HepG2 (cell line): ENCODE measurements around the gene CLN6. TPM values are rescaled to one million over a fixed set of nuclear protein-coding genes. Genes with fewer than 3 reads are reported as not detected.

Experiments
- ATAC-seq: fragments of 200-7000 bp; cut with Tn5 transposase; 3 replicates; pipeline ENCODE4 v1.9.1; 2020; ENCODE audit warnings: mild to moderate bottlenecking, moderate library complexity
- BruUV-seq: library from RNA; stranded (reverse); fragments of 400-500 nt; replicated peaks from 2 replicates; lab custom pipeline; 2021; lab: Mats Ljungman, UMichigan
- CTCF ChIA-PET: fragments of 300-600 bp; formaldehyde crosslinking; extraction: SDS; loops from one replicate; lab custom pipeline; 2021; ENCODE audit warnings: low total read pairs, inconsistent platforms, low intra/inter-chr PET ratio; lab: Yijun Ruan, JAX
- POLR2A ChIA-PET: fragments of 350-600 bp; sonication (Branson Sonifier 250); formaldehyde crosslinking; loops from one replicate; lab custom pipeline; 2020; ENCODE audit warnings: antibody characterized with exemption, inconsistent platforms; lab: Yijun Ruan, JAX
- DNase-seq: peaks from one replicate; pipeline ENCODE4 v3.0.0-alpha.2; 2015; ENCODE audit warnings: low spot score
- FAIRE-seq: peaks from 3 replicates; lab custom pipeline; 2011; peaks lifted over from hg19 to GRCh38; lab: Jason Lieb, UNC
- H2AFZ ChIP-seq: one replicate; pipeline ENCODE4 v1.6.1; 2011; ENCODE audit warnings: low read length, inconsistent platforms
- H3K27ac ChIP-seq: fragments of 300-600 bp; 3 replicates; pipeline ENCODE4 v1.8.0; 2011; ENCODE audit warnings: mixed run types, mild to moderate bottlenecking, mixed read lengths, low read length, inconsistent platforms; ENCODE audit not compliant: insufficient read depth; ENCODE audit errors: extremely low read length
- H3K27me3 ChIP-seq, 2 experiments: fragments of 200-600 bp in 1 of 2; 2 replicates in 1 of 2; 3 replicates in 1 of 2; pipeline versions ENCODE4 v1.6.0 to v1.8.0; 2011; ENCODE audit warnings: low read length in 2 of 2, mild to moderate bottlenecking in 2 of 2, moderate library complexity in 2 of 2, inconsistent platforms in 1 of 2; ENCODE audit not compliant: insufficient read depth in 2 of 2, control insufficient read depth in 1 of 2
- H3K36me3 ChIP-seq, 2 experiments: fragments of 200-600 bp in 1 of 2; replicated peaks in 1 of 2; 2 replicates in 1 of 2; 3 replicates in 1 of 2; pipeline versions ENCODE4 v1.5.1 to v1.8.0; 2011; ENCODE audit warnings: low read length in 2 of 2, inconsistent platforms in 1 of 2; ENCODE audit not compliant: insufficient read depth in 2 of 2, control insufficient read depth in 1 of 2
- H3K4me1 ChIP-seq: 2 replicates; pipeline ENCODE4 v1.5.1; 2012; ENCODE audit warnings: low read length, inconsistent platforms; ENCODE audit not compliant: insufficient read depth
- H3K4me2 ChIP-seq: 2 replicates; pipeline ENCODE4 v1.6.0; 2011; ENCODE audit warnings: low read depth, low read length, inconsistent platforms
- H3K4me3 ChIP-seq, 3 experiments: fragments of 200-600 bp in 1 of 3; sonication (generic), shearing (Covaris generic) in 1 of 3; replicated peaks in 1 of 3; 2 replicates each; pipeline ENCODE4 v1.5.1; 2011 to 2016; ENCODE audit warnings: low read length in 3 of 3, inconsistent platforms in 2 of 3, low read depth in 2 of 3, mild to moderate bottlenecking in 2 of 3, control low read depth in 1 of 3, mixed read lengths in 1 of 3; ENCODE audit not compliant: insufficient read depth in 1 of 3
- H3K79me2 ChIP-seq: one replicate; pipeline ENCODE4 v1.6.1; 2011; ENCODE audit warnings: low read length, inconsistent platforms; ENCODE audit not compliant: insufficient read depth
- H3K9ac ChIP-seq: 2 replicates; pipeline ENCODE4 v1.6.0; 2011; ENCODE audit warnings: mild to moderate bottlenecking, low read depth, low read length, inconsistent platforms; ENCODE audit not compliant: insufficient read depth
- H3K9me3 ChIP-seq: 2 replicates; pipeline ENCODE4 v1.5.1; 2012; ENCODE audit warnings: mild to moderate bottlenecking, low read length
- H4K20me1 ChIP-seq: 2 replicates; pipeline ENCODE4 v1.6.0; 2011; ENCODE audit warnings: inconsistent platforms, mild to moderate bottlenecking, low read length, moderate library complexity; ENCODE audit not compliant: insufficient read depth
- CSRNP2 ChIP-seq: sonication (generic); formaldehyde crosslinking; conservative IDR thresholded peaks from 2 replicates; pipeline ENCODE4 v1.8.0; 2022; ENCODE audit warnings: low read depth, missing genetic modification reagents
- NPAS2 ChIP-seq: sonication (generic); formaldehyde crosslinking; IDR thresholded peaks from 2 replicates; pipeline ENCODE4 v1.8.0; 2022; ENCODE audit warnings: mild to moderate bottlenecking, missing genetic modification reagents, borderline replicate concordance
- RFX1 ChIP-seq: fragments of 450-650 bp; IDR thresholded peaks from 2 replicates; pipeline ENCODE4 v1.6.1; 2017
- SMAD3 ChIP-seq: sonication (generic); formaldehyde crosslinking; IDR thresholded peaks from 2 replicates; pipeline ENCODE4 v1.4.0; 2020; ENCODE audit warnings: missing genetic modification reagents
- ZNF230 ChIP-seq: sonication (generic); formaldehyde crosslinking; IDR thresholded peaks from 2 replicates; pipeline ENCODE4 v1.4.0; 2020; ENCODE audit warnings: mild to moderate bottlenecking, missing genetic modification reagents
- ZNF597 ChIP-seq: sonication (generic); formaldehyde crosslinking; IDR thresholded peaks from 2 replicates; pipeline ENCODE4 v1.5.0; 2020; ENCODE audit warnings: missing genetic modification reagents
- WGBS: methylation state at CpG from one replicate; pipeline ENCODE4 v1.1.6; 2017; ENCODE audit warnings: low lambda C conversion rate; 5-methylcytosine and 5-hydroxymethylcytosine counted together
- in situ Hi-C: cut with HindIII; loops from 2 replicates; pipeline ENCODE4 v1.10.0; 2017; ENCODE audit warnings: low pct_unique_long_range_greater_than_20kb; ENCODE audit not compliant: extremely low pct_ligation_motif_present
- intact Hi-C: fragments of 100-400 bp; cut with micrococcal nuclease; formaldehyde crosslinking; loops from one replicate; pipeline ENCODE4 v1.10.0; 2022; ENCODE audit not compliant: unreplicated experiment
- polyA plus RNA-seq, 8 experiments: library from polyadenylated mRNA; depleted of rRNA in 3 of 8; stranded (reverse) in 7 of 8; unstranded in 1 of 8; fragments of >200 nt; fragmentation: Illumina TruSeq in 4 of 8; extraction: Trizol in 4 of 8; gene quantifications; 2 replicates each; pipeline versions ENCODE4 v1.2.1 to v1.2.3, GENCODE V29; 2011 to 2016; ENCODE audit warnings: low read depth in 4 of 8, missing spikeins in 1 of 8, mixed read lengths in 1 of 8; ENCODE audit not compliant: insufficient read depth in 1 of 8
- total RNA-seq, 5 experiments: library from RNA; depleted of rRNA; stranded (reverse); fragments of >200 nt; fragmentation: Illumina TruSeq; extraction: Trizol; gene quantifications; 2 replicates each; pipeline ENCODE4 v1.2.3, GENCODE V29; 2016; ENCODE audit warnings: low read depth in 1 of 5
- TF ChIP-seq, protein P1 (sequence below): fragments of 450-650 bp; IDR thresholded peaks from 2 replicates; pipeline ENCODE4 v1.6.1; 2016

CLN6 gene
- total and polyA plus RNA-seq, 2 of the 13 experiments (the other 11 are each of a cell fraction or from before 2014, with no cell fraction given): 24.9 to 27.1 TPM

DNA sequence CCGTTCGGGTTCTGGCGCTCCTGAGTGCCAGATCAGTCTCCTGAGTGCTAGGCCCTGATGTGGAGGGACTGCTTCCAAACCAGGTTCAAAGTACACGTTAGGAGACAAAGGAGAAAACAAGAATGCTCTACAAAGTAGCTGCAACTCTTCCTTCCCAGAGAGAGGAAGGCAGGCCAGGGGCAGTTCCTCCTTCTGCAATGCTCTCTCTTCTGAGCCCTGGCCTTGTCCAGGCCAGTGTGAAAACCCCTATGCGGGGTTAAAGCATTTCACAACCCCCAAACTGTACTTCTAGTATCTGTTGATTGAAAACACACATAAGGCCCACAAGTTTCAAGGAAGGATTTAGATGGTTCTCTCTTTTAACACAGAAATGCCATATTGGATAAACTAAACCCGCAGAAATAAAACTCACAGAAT, 14.7 kb downstream of the CLN6 start:
- no peak overlapping the region for H2AFZ ChIP-seq
- H4K20me1 ChIP-seq: no peaks in the 10 kb centered on the region
- 79% methylated on average over 6 of the region's 6 CpGs for WGBS
- intact Hi-C loops (no loop called here), in situ Hi-C loops (no loop called here)
- H3K79me2 ChIP-seq: peaks cover 13% of the 10 kb centered on the region
- H3K4me1 ChIP-seq: no peaks in the 10 kb centered on the region
- ATAC-seq (no peak), FAIRE-seq (no peak), DNase-seq (no peak)
- no peak overlapping the region for H3K4me3 ChIP-seq
- no peak overlapping the region for H3K9ac ChIP-seq
- H3K9me3 ChIP-seq: no peaks in the 10 kb centered on the region
- BruUV-seq: no TSS peak
- CTCF ChIA-PET: no interaction called here
- no peak overlapping the region for H3K27ac ChIP-seq
- POLR2A ChIA-PET: no interaction called here
- H3K36me3 ChIP-seq: peaks cover 8 to 34% of the 10 kb centered on the region in 2 experiments; a peak in 4 of 5 replicates
- no peak overlapping the region for H3K4me2 ChIP-seq
- H3K27me3 ChIP-seq: no peaks in the 10 kb centered on the region
- TF ChIP-seq CSRNP2 (CRISPR knock-in tag) (no peak), ZNF230 (CRISPR knock-in tag) (no peak), SMAD3 (CRISPR knock-in tag) (no peak), ZNF597 (CRISPR knock-in tag) (no peak), RFX1 (no peak), NPAS2 (CRISPR knock-in tag) (no peak)
- TF ChIP-seq, protein P1, sequence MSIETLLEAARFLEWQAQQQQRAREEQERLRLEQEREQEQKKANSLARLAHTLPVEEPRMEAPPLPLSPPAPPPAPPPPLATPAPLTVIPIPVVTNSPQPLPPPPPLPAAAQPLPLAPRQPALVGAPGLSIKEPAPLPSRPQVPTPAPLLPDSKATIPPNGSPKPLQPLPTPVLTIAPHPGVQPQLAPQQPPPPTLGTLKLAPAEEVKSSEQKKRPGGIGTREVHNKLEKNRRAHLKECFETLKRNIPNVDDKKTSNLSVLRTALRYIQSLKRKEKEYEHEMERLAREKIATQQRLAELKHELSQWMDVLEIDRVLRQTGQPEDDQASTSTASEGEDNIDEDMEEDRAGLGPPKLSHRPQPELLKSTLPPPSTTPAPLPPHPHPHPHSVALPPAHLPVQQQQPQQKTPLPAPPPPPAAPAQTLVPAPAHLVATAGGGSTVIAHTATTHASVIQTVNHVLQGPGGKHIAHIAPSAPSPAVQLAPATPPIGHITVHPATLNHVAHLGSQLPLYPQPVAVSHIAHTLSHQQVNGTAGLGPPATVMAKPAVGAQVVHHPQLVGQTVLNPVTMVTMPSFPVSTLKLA: no peak
